ENCODE results near the gene TFAP2E. TPM values are rescaled to one million over a fixed set of nuclear protein-coding genes. Genes with fewer than 3 reads are reported as not detected.
"Not testable (repeated sequence)": the region's sequence is repeated elsewhere in the genome, so short reads cannot be mapped to it uniquely, and the experiment has no call there.

Gene TFAP2E
- total RNA-seq, 1 experiment from 2014 or later = 3.2 TPM

GRCh38 chr1:35577071-35577998 is 4.2 kb downstream of the TFAP2E start:
- DNase-seq (ENCODE audit: low read depth, low spot score) (no peak), ATAC-seq (no peak)
- in situ Hi-C loops (cut with HindIII; ENCODE audit: low pct_unique_long_range_greater_than_20kb, low sequenced_read_pairs) (no loop called here), intact Hi-C loops (cut with micrococcal nuclease; ENCODE audit: unreplicated experiment) (no loop called here)
- Histone ChIP-seq H3K4me1 (ENCODE audit: control insufficient read depth, insufficient read depth, low read length) (peaks cover 4% of the 10 kb centered on the region), H3K27ac (ENCODE audit: low read length) (no peak overlapping the region), H3K36me3 (ENCODE audit: control insufficient read depth, insufficient read depth, low read length) (no peaks in the 10 kb centered on the region), H3K27me3 (ENCODE audit: control insufficient read depth, insufficient read depth, low read length) (no peaks in the 10 kb centered on the region), H3K9me3 (ENCODE audit: control insufficient read depth, insufficient read depth, low read depth, low read length) (no peaks in the 10 kb centered on the region), H3K4me3 (ENCODE audit: low read depth in 2 of 2, low read length in 2 of 2) (no peak overlapping the region)
- TF ChIP-seq TCF7L2 (IDR thresholded peaks at IDR 0.05; ENCODE audit: low read depth, low read length) (no peak), SIN3A (IDR thresholded peaks at IDR 0.05; ENCODE audit: borderline replicate concordance, insufficient read depth, low read depth, low read length) (no peak), POLR2AphosphoS5 (IDR thresholded peaks at IDR 0.05; ENCODE audit: low read depth, low read length) (no peak)
- TF ChIP-seq, protein P1, sequence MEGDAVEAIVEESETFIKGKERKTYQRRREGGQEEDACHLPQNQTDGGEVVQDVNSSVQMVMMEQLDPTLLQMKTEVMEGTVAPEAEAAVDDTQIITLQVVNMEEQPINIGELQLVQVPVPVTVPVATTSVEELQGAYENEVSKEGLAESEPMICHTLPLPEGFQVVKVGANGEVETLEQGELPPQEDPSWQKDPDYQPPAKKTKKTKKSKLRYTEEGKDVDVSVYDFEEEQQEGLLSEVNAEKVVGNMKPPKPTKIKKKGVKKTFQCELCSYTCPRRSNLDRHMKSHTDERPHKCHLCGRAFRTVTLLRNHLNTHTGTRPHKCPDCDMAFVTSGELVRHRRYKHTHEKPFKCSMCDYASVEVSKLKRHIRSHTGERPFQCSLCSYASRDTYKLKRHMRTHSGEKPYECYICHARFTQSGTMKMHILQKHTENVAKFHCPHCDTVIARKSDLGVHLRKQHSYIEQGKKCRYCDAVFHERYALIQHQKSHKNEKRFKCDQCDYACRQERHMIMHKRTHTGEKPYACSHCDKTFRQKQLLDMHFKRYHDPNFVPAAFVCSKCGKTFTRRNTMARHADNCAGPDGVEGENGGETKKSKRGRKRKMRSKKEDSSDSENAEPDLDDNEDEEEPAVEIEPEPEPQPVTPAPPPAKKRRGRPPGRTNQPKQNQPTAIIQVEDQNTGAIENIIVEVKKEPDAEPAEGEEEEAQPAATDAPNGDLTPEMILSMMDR (IDR thresholded peaks at IDR 0.05) = no peak
- TF ChIP-seq, protein P2, sequence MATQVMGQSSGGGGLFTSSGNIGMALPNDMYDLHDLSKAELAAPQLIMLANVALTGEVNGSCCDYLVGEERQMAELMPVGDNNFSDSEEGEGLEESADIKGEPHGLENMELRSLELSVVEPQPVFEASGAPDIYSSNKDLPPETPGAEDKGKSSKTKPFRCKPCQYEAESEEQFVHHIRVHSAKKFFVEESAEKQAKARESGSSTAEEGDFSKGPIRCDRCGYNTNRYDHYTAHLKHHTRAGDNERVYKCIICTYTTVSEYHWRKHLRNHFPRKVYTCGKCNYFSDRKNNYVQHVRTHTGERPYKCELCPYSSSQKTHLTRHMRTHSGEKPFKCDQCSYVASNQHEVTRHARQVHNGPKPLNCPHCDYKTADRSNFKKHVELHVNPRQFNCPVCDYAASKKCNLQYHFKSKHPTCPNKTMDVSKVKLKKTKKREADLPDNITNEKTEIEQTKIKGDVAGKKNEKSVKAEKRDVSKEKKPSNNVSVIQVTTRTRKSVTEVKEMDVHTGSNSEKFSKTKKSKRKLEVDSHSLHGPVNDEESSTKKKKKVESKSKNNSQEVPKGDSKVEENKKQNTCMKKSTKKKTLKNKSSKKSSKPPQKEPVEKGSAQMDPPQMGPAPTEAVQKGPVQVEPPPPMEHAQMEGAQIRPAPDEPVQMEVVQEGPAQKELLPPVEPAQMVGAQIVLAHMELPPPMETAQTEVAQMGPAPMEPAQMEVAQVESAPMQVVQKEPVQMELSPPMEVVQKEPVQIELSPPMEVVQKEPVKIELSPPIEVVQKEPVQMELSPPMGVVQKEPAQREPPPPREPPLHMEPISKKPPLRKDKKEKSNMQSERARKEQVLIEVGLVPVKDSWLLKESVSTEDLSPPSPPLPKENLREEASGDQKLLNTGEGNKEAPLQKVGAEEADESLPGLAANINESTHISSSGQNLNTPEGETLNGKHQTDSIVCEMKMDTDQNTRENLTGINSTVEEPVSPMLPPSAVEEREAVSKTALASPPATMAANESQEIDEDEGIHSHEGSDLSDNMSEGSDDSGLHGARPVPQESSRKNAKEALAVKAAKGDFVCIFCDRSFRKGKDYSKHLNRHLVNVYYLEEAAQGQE (IDR thresholded peaks at IDR 0.05; ENCODE audit: insufficient read depth in 1 of 2, low read depth in 2 of 2, low read length in 1 of 2) = no peak
- ChIA-PET CTCF (no interaction called here), POLR2A (no interaction called here)
- no TSS peak for BruUV-seq (replicated peaks)

- in situ Hi-C loops (cut with HindIII; ENCODE audit: low pct_unique_long_range_greater_than_20kb, low sequenced_read_pairs) = no loop called here
Observed at GRCh38 chr1:35580949-35581388, 7.9 kb downstream of the TFAP2E start.

GRCh38 chr1:35581621-35582020 is 8.5 kb downstream of the TFAP2E start:
- H3K4me3 ChIP-seq (ENCODE audit: low read depth in 2 of 2, low read length in 2 of 2); H3K36me3 ChIP-seq (ENCODE audit: control insufficient read depth, insufficient read depth, low read length); intact Hi-C loops (cut with micrococcal nuclease; ENCODE audit: unreplicated experiment); DNase-seq (ENCODE audit: low read depth, low spot score); in situ Hi-C loops (cut with HindIII; ENCODE audit: low pct_unique_long_range_greater_than_20kb, low sequenced_read_pairs); ATAC-seq; H3K9me3 ChIP-seq (ENCODE audit: control insufficient read depth, insufficient read depth, low read depth, low read length); H3K27ac ChIP-seq (ENCODE audit: low read length); H3K27me3 ChIP-seq (ENCODE audit: control insufficient read depth, insufficient read depth, low read length); POLR2A ChIA-PET; H3K4me1 ChIP-seq (ENCODE audit: control insufficient read depth, insufficient read depth, low read length); BruUV-seq (replicated peaks): not testable (repeated sequence)
- CTCF ChIA-PET = interaction anchor here (0.7 kb wide), 1 partner anchor 64 kb away, joined by 3 read pairs; no protein-coding TSS in a partner anchor

More at GRCh38 chr1:35580949-35581388, 7.9 kb downstream of the TFAP2E start:
- intact Hi-C loops (cut with micrococcal nuclease; ENCODE audit: unreplicated experiment) = no loop called here
- Histone ChIP-seq H3K27me3 (ENCODE audit: control insufficient read depth, insufficient read depth, low read length) (no peaks in the 10 kb centered on the region), H3K36me3 (ENCODE audit: control insufficient read depth, insufficient read depth, low read length) (no peaks in the 10 kb centered on the region), H3K27ac (ENCODE audit: low read length) (no peak overlapping the region), H3K9me3 (ENCODE audit: control insufficient read depth, insufficient read depth, low read depth, low read length) (no peaks in the 10 kb centered on the region), H3K4me3 (ENCODE audit: low read depth in 2 of 2, low read length in 2 of 2) (no peak overlapping the region), H3K4me1 (ENCODE audit: control insufficient read depth, insufficient read depth, low read length) (no peaks in the 10 kb centered on the region)
- ChIA-PET POLR2A (no interaction called here), CTCF (interaction anchor here (0.7 to 0.8 kb wide), 2 partner anchors 12 to 65 kb away, joined by 3 to 6 read pairs; no protein-coding TSS in a partner anchor)
- TF ChIP-seq TCF7L2 (IDR thresholded peaks at IDR 0.05; ENCODE audit: low read depth, low read length) (no peak), POLR2AphosphoS5 (IDR thresholded peaks at IDR 0.05; ENCODE audit: low read depth, low read length) (no peak), SIN3A (IDR thresholded peaks at IDR 0.05; ENCODE audit: borderline replicate concordance, insufficient read depth, low read depth, low read length) (no peak)
- TF ChIP-seq, protein P2 (IDR thresholded peaks at IDR 0.05; ENCODE audit: insufficient read depth in 1 of 2, low read depth in 2 of 2, low read length in 1 of 2) = no peak
- ATAC-seq = no peak
- no TSS peak for BruUV-seq (replicated peaks)
- DNase-seq (ENCODE audit: low read depth, low spot score) = no peak
